Tibial artery (tissue), 4 donors: Measurements from ENCODE around the gene EID2B.

ENCODE experiments used
- DNase-seq, 2 donors: peaks; one replicate each; pipeline ENCODE4 v3.0.0-alpha.2; 2019
- H3K27ac ChIP-seq, 2 donors: fragments of 200-600 bp; sonication (generic) in 1 of 2; 1 replicate in 1 of 2; 2 replicates in 1 of 2; pipeline ENCODE4 v1.5.1; 2018 to 2019; ENCODE audit warnings: mild to moderate bottlenecking in 1 of 2
- H3K27me3 ChIP-seq, 2 donors: fragments of 200-600 bp; sonication (generic) in 1 of 2; one replicate each; pipeline versions ENCODE4 v1.5.1 to v1.6.0; 2016 to 2019
- H3K36me3 ChIP-seq, 3 donors: fragments of 200-600 bp; sonication (generic) in 2 of 3; one replicate each; pipeline ENCODE4 v1.5.1; 2016 to 2019; ENCODE audit warnings: mild to moderate bottlenecking in 2 of 3
- H3K4me1 ChIP-seq, 4 donors: fragments of 200-600 bp; sonication (generic) in 2 of 4; 1 replicate in 3 of 4; 2 replicates in 1 of 4; pipeline ENCODE4 v1.5.1; 2016 to 2019
- H3K4me3 ChIP-seq, 2 donors: fragments of 200-600 bp; sonication (generic) in 1 of 2; 1 replicate in 1 of 2; 2 replicates in 1 of 2; pipeline ENCODE4 v1.5.1; 2018 to 2019; ENCODE audit warnings: mild to moderate bottlenecking in 2 of 2
- H3K9me3 ChIP-seq, 3 donors: fragments of 200-600 bp; sonication (generic) in 1 of 3; one replicate each; pipeline ENCODE4 v1.5.1; 2016 to 2019
- intact Hi-C: fragments of 100-400 bp; cut with DNase I; formaldehyde crosslinking; loops from one replicate; pipeline ENCODE4 v1.15.0; 2023; ENCODE audit warnings: low total_unique reads
- TF ChIP-seq, protein P1 (sequence below), 2 experiments: fragments of 200-600 bp in 1 of 2; fragments of 450-650 bp in 1 of 2; IDR thresholded peaks; one replicate each; pipeline ENCODE4 v1.5.1; 2017 to 2019; ENCODE audit warnings: antibody characterized with exemption in 2 of 2, mild to moderate bottlenecking in 1 of 2, moderate library complexity in 1 of 2

The EID2B gene, protein sequence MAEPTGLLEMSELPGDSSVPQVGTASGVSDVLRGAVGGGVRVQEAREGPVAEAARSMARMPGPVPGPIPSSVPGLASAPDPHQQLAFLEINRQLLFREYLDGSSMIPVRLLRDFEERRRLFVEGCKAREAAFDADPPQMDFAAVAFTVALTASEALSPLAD

DNA sequence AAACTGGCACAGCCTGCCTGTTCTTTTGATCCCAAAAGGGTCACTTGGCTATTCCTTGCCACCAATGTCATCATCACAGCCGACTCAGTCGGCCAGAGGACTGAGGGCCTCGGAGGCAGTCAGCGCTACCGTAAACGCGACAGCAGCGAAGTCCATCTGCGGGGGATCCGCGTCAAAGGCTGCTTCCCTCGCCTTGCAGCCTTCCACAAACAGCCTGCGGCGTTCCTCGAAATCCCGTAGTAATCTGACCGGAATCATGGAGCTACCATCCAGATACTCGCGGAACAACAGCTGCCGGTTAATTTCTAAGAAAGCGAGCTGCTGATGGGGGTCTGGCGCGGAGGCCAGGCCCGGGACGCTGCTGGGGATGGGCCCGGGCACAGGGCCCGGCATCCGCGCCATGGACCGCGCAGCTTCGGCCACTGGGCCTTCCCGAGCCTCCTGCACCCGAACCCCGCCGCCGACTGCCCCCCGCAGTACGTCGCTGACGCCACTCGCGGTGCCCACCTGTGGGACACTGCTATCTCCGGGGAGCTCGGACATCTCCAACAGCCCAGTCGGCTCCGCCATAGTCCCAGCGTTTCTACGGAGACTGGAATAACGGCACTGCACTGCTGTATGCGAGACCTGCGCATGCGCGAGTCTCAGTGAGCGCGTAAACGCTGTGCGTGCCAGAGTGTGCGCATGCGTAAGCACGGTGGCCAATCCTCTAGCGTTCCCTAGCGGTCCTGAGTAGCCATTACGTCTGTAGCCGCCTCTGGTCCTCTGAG lies at the start of gene EID2B:
EID2B (minus strand) TSS at position 620 of the 770 bp plus-strand sequence; CDS start at position 570, 50 bp downstream.
- peak; percentile 94 to 96 for DNase-seq
- Histone ChIP-seq H3K27ac (peak within 1 kb of the TSS; percentile 85 to 89), H3K36me3 (peaks cover 0 to 4% (median 0%) of the 10 kb centered on the region in 3 donors), H3K4me3 (peak within 1 kb of the TSS; percentile 90 to 91), H3K9me3 (no peaks in the 10 kb centered on the region), H3K27me3 (no peaks in the 10 kb centered on the region), H3K4me1 (peaks cover 0 to 29% (median 21%) of the 10 kb centered on the region in 4 donors)
- TF ChIP-seq, protein P1, sequence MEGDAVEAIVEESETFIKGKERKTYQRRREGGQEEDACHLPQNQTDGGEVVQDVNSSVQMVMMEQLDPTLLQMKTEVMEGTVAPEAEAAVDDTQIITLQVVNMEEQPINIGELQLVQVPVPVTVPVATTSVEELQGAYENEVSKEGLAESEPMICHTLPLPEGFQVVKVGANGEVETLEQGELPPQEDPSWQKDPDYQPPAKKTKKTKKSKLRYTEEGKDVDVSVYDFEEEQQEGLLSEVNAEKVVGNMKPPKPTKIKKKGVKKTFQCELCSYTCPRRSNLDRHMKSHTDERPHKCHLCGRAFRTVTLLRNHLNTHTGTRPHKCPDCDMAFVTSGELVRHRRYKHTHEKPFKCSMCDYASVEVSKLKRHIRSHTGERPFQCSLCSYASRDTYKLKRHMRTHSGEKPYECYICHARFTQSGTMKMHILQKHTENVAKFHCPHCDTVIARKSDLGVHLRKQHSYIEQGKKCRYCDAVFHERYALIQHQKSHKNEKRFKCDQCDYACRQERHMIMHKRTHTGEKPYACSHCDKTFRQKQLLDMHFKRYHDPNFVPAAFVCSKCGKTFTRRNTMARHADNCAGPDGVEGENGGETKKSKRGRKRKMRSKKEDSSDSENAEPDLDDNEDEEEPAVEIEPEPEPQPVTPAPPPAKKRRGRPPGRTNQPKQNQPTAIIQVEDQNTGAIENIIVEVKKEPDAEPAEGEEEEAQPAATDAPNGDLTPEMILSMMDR (IDR thresholded peaks at IDR 0.05): peak; percentile 98 to 99
- intact Hi-C loops: loop anchor here (5.0 kb wide), 2 partner anchors 60 to 90 kb away; no protein-coding TSS in a partner anchor

DNA sequence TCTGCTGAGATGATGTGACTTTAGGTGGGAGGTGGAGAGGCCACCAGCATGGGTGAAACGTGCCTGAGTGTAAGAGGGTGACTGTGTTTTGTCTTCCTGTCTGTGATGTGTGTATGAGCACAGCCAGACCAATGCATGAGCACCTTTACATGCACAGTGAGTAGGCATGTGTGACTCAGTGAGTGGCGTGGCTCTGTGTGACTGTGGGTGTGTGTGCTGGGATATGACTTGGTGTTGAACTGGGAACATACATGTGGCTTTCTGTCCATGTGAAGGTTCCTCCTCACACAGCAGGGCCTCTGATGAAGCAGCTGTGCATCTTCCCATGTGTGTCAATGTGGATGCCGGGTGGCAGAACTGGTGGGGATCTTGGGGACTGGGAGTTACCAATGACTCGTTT lies 49.8 kb upstream of the EID2B start:
- no peak for DNase-seq
- Histone ChIP-seq H3K27ac (no peak overlapping the region), H3K4me1 (no peaks in the 10 kb centered on the region), H3K36me3 (no peaks in the 10 kb centered on the region), H3K9me3 (peaks cover 0 to 5% (median 4%) of the 10 kb centered on the region in 3 donors), H3K4me3 (no peak overlapping the region), H3K27me3 (no peaks in the 10 kb centered on the region)
- TF ChIP-seq, protein P1 (IDR thresholded peaks at IDR 0.05): no peak
- intact Hi-C loops: no loop called here

DNA sequence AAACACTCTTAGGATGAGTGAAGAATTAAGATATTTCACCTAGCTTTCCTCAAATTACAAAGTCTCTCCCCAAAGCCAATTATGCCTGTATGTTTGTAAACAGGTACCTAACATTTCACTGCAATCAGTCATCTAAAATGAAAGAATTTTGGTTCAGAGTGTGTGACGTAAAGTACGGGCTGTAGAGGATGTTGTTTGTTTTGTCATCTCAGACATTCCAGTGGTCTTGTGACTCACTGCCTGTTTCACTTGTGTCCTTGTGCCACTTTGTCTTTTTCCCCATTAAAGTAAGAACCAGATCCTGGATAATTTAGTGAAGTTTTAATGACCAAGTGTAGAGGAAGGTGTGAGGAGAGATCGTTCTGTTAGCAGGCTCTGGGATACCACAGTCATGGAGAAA lies 36.0 kb upstream of the EID2B start:
- no peak for DNase-seq
- Histone ChIP-seq H3K36me3 (no peaks in the 10 kb centered on the region), H3K4me1 (no peaks in the 10 kb centered on the region), H3K27ac (no peak overlapping the region), H3K4me3 (no peak overlapping the region), H3K9me3 (peaks cover 0 to 2% (median 0%) of the 10 kb centered on the region in 3 donors), H3K27me3 (peaks cover 0 to 3% of the 10 kb centered on the region in 2 donors)
- TF ChIP-seq, protein P1 (IDR thresholded peaks at IDR 0.05): no peak
- intact Hi-C loops: no loop called here

DNA sequence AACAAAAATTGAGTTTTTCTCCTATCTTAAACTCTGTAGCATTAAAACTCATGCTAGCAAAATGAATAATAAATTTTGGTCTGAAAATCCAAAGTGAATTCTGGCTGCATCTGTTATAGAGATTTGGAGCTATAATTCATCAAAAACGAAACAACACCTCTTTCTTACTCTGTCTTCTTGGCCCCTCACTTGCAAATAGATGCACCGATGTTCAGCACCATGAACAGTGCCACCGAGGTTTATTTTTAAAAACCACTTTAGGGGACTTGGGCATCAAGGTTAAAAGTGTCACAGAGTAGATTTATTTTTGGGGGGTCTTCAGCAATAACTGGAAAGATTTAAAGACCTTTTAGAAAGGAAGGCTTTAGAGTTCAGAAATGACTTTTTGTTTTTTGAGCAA lies 33.4 kb upstream of the EID2B start:
- H3K4me1 ChIP-seq: no peaks in the 10 kb centered on the region
- no peak overlapping the region for H3K4me3 ChIP-seq
- intact Hi-C loops: no loop called here
- no peak overlapping the region for H3K27ac ChIP-seq
- DNase-seq: no peak
- TF ChIP-seq, protein P1 (IDR thresholded peaks at IDR 0.05): no peak
- no peaks in the 10 kb centered on the region for H3K9me3 ChIP-seq
- H3K36me3 ChIP-seq: no peaks in the 10 kb centered on the region
- peaks cover 0 to 3% of the 10 kb centered on the region in 2 donors for H3K27me3 ChIP-seq

DNA sequence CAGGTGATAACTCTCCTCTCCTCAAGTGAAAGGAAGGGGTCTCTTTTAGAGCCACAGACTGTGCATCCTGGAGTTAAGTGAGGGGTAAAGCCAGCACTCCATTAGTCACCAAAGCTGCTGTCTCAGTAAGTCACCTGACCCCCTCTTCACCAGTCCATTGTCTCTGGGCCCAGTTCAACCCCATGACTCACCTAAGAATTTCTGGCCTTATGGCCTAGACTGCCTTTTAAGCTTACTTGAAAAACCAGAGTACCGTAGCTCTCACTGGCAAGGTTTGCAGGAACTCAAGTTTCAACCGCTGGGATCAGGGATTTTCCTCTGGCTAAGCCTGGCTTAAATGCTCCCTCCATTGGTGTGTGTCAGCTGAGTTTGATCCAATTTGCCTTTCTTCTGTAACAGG lies 30.8 kb upstream of the EID2B start:
- intact Hi-C loops: no loop called here
- TF ChIP-seq, protein P1 (IDR thresholded peaks at IDR 0.05): no peak
- H3K27ac ChIP-seq: no peak overlapping the region

More for the DNA sequence above, 30.8 kb upstream of the EID2B start:
- Histone ChIP-seq H3K4me3 (no peak overlapping the region), H3K4me1 (no peaks in the 10 kb centered on the region), H3K27me3 (peaks cover 0 to 3% of the 10 kb centered on the region in 2 donors), H3K36me3 (no peaks in the 10 kb centered on the region), H3K9me3 (no peaks in the 10 kb centered on the region)
- DNase-seq: no peak
